Ectodermal cell (in vitro differentiated cells): ENCODE data around the gene CFAP299.

Experiments
- H3K27ac ChIP-seq: 2 replicates; pipeline ENCODE4 v1.7.0; 2013; ENCODE audit warnings: mild to moderate bottlenecking, low read depth, low read length; ENCODE audit not compliant: insufficient read depth, poor library complexity, severe bottlenecking
- H3K27me3 ChIP-seq: 2 replicates; pipeline ENCODE4 v1.7.0; 2013; ENCODE audit warnings: mild to moderate bottlenecking, low read length; ENCODE audit not compliant: insufficient read depth, control insufficient read depth, poor library complexity, severe bottlenecking
- H3K36me3 ChIP-seq: one replicate; pipeline ENCODE4 v1.7.0; 2013; ENCODE audit warnings: low read length; ENCODE audit not compliant: control insufficient read depth, insufficient read depth
- H3K4me1 ChIP-seq: one replicate; pipeline ENCODE4 v1.7.0; 2013; ENCODE audit warnings: low read length; ENCODE audit not compliant: control insufficient read depth, insufficient read depth
- H3K4me3 ChIP-seq: 2 replicates; pipeline ENCODE4 v1.7.0; 2013; ENCODE audit warnings: low read depth, low read length, control low read depth; ENCODE audit not compliant: insufficient read depth
- H3K9me3 ChIP-seq: 2 replicates; pipeline ENCODE4 v1.7.0; 2013; ENCODE audit warnings: mild to moderate bottlenecking, low read length, moderate library complexity; ENCODE audit not compliant: control insufficient read depth
- WGBS, 2 experiments: methylation state at CpG; one replicate each; pipeline ENCODE4 v1.1.7; 2013; ENCODE audit warnings: missing lambda C conversion rate in 2 of 2; 5-methylcytosine and 5-hydroxymethylcytosine counted together

Gene CFAP299

GRCh38 chr4:80486603-80487002, 151.1 kb downstream of the CFAP299 start:
- no peaks in the 10 kb centered on the region for H3K9me3 ChIP-seq
- H3K4me1 ChIP-seq, result no peaks in the 10 kb centered on the region
- H3K27ac ChIP-seq, result no peak overlapping the region
- no peak overlapping the region for H3K4me3 ChIP-seq
- H3K27me3 ChIP-seq, result no peaks in the 10 kb centered on the region
- 63 to 66% methylated on average over 3 of the region's 3 CpGs for WGBS, 2 experiments
- no peaks in the 10 kb centered on the region for H3K36me3 ChIP-seq

GRCh38 chr4:80489798-80490197, 154.3 kb downstream of the CFAP299 start:
- H3K27ac ChIP-seq, result no peak overlapping the region
- 92 to 94% methylated on average over 4 of the region's 4 CpGs for WGBS, 2 experiments
- no peaks in the 10 kb centered on the region for H3K4me1 ChIP-seq
- H3K9me3 ChIP-seq, result no peaks in the 10 kb centered on the region
- H3K36me3 ChIP-seq, result no peaks in the 10 kb centered on the region
- H3K27me3 ChIP-seq, result no peaks in the 10 kb centered on the region
- H3K4me3 ChIP-seq, result no peak overlapping the region

GRCh38 chr4:80492761-80493160, 157.2 kb downstream of the CFAP299 start:
- no peak overlapping the region for H3K4me3 ChIP-seq
- no peaks in the 10 kb centered on the region for H3K36me3 ChIP-seq
- no peaks in the 10 kb centered on the region for H3K4me1 ChIP-seq
- WGBS, 2 experiments, result 86% methylated on average over 1 of the region's 1 CpG
- H3K27me3 ChIP-seq, result no peaks in the 10 kb centered on the region
- no peak overlapping the region for H3K27ac ChIP-seq
- no peaks in the 10 kb centered on the region for H3K9me3 ChIP-seq

- 52 to 53% methylated on average over 1 of the region's 1 CpG for WGBS, 2 experiments
- no peaks in the 10 kb centered on the region for H3K27me3 ChIP-seq
- no peaks in the 10 kb centered on the region for H3K9me3 ChIP-seq
- H3K4me3 ChIP-seq, result no peak overlapping the region
- no peaks in the 10 kb centered on the region for H3K4me1 ChIP-seq
- H3K27ac ChIP-seq, result no peak overlapping the region
- H3K36me3 ChIP-seq, result no peaks in the 10 kb centered on the region
Measured at GRCh38 chr4:80495865-80496264, 160.3 kb downstream of the CFAP299 start.

- no peaks in the 10 kb centered on the region for H3K27me3 ChIP-seq
- WGBS, 2 experiments, result 100% methylated on average over 1 of the region's 1 CpG; no CpG with 5 or more reads in 1 of the 2 experiments
- no peak overlapping the region for H3K4me3 ChIP-seq
- H3K9me3 ChIP-seq, result no peaks in the 10 kb centered on the region
- H3K36me3 ChIP-seq, result no peaks in the 10 kb centered on the region
- no peaks in the 10 kb centered on the region for H3K4me1 ChIP-seq
- no peak overlapping the region for H3K27ac ChIP-seq
Measured at GRCh38 chr4:80498725-80499124, 163.2 kb downstream of the CFAP299 start.

GRCh38 chr4:80500613-80501012, 165.1 kb downstream of the CFAP299 start:
- no peak overlapping the region for H3K27ac ChIP-seq
- H3K4me3 ChIP-seq, result no peak overlapping the region
- H3K9me3 ChIP-seq, result no peaks in the 10 kb centered on the region
- H3K36me3 ChIP-seq, result no peaks in the 10 kb centered on the region
- H3K27me3 ChIP-seq, result no peaks in the 10 kb centered on the region
- WGBS, 2 experiments, result 92% methylated on average over 2 to 4 of the region's 4 CpGs
- H3K4me1 ChIP-seq, result no peaks in the 10 kb centered on the region

- H3K4me3 ChIP-seq, result no peak overlapping the region
- no peaks in the 10 kb centered on the region for H3K4me1 ChIP-seq
- H3K9me3 ChIP-seq, result no peaks in the 10 kb centered on the region
- whole genome bisulfite sequencing, 2 experiments, result 78 to 86% methylated on average over 1 of the region's 1 CpG
- H3K27ac ChIP-seq, result no peak overlapping the region
- no peaks in the 10 kb centered on the region for H3K27me3 ChIP-seq
- H3K36me3 ChIP-seq, result no peaks in the 10 kb centered on the region
Measured at GRCh38 chr4:80507077-80507476, 171.5 kb downstream of the CFAP299 start.

- H3K4me1 ChIP-seq, result no peaks in the 10 kb centered on the region
- no peaks in the 10 kb centered on the region for H3K27me3 ChIP-seq
- 77 to 98% methylated on average over 1 of the region's 1 CpG for WGBS, 2 experiments
- H3K36me3 ChIP-seq, result no peaks in the 10 kb centered on the region
- H3K27ac ChIP-seq, result no peak overlapping the region
- H3K9me3 ChIP-seq, result no peaks in the 10 kb centered on the region
- H3K4me3 ChIP-seq, result no peak overlapping the region
Measured at GRCh38 chr4:80507507-80507906, 172.0 kb downstream of the CFAP299 start.

- no peaks in the 10 kb centered on the region for H3K27me3 ChIP-seq
- WGBS, 2 experiments, result no CpG with 5 or more reads among the region's 1 CpG
- H3K36me3 ChIP-seq, result no peaks in the 10 kb centered on the region
- no peaks in the 10 kb centered on the region for H3K9me3 ChIP-seq
- no peaks in the 10 kb centered on the region for H3K4me1 ChIP-seq
- no peak overlapping the region for H3K27ac ChIP-seq
- no peak overlapping the region for H3K4me3 ChIP-seq
Measured at GRCh38 chr4:80515496-80515895, 180.0 kb downstream of the CFAP299 start.

- Histone ChIP-seq H3K27me3 (no peaks in the 10 kb centered on the region), H3K9me3 (no peaks in the 10 kb centered on the region), H3K27ac (no peak overlapping the region), H3K36me3 (no peaks in the 10 kb centered on the region), H3K4me3 (no peak overlapping the region), H3K4me1 (no peaks in the 10 kb centered on the region)
- WGBS, 2 experiments, result no CpG with 5 or more reads among the region's 1 CpG
Measured at GRCh38 chr4:80521438-80521837, 185.9 kb downstream of the CFAP299 start.

GRCh38 chr4:80526697-80527096, 191.2 kb downstream of the CFAP299 start:
- no peaks in the 10 kb centered on the region for H3K36me3 ChIP-seq
- no peaks in the 10 kb centered on the region for H3K4me1 ChIP-seq
- WGBS, 2 experiments, result no CpG with 5 or more reads among the region's 2 CpGs

More at GRCh38 chr4:80526697-80527096, 191.2 kb downstream of the CFAP299 start:
- Histone ChIP-seq H3K9me3 (no peaks in the 10 kb centered on the region), H3K4me3 (no peak overlapping the region), H3K27me3 (no peaks in the 10 kb centered on the region), H3K27ac (no peak overlapping the region)
